Breast epithelium (tissue), 3 donors: ENCODE data around the gene SLC22A3.

Experiments
- POLR2A ChIP-seq: fragments of 450-650 bp; IDR thresholded peaks from one replicate; pipeline ENCODE4 v1.6.1; 2016; ENCODE audit warnings: antibody characterized with exemption, mild to moderate bottlenecking, moderate library complexity
- POLR2AphosphoS5 ChIP-seq, 3 donors: sonication (generic); formaldehyde crosslinking; IDR thresholded peaks; one replicate each; pipeline ENCODE4 v1.6.1; 2017; ENCODE audit warnings: antibody characterized with exemption in 3 of 3
- TF ChIP-seq, protein P1 (sequence below), 3 donors: fragments of 450-650 bp; IDR thresholded peaks; one replicate each; pipeline ENCODE4 v1.5.1; 2016 to 2017; ENCODE audit warnings: antibody characterized with exemption in 3 of 3, mild to moderate bottlenecking in 3 of 3, moderate library complexity in 3 of 3

DNA sequence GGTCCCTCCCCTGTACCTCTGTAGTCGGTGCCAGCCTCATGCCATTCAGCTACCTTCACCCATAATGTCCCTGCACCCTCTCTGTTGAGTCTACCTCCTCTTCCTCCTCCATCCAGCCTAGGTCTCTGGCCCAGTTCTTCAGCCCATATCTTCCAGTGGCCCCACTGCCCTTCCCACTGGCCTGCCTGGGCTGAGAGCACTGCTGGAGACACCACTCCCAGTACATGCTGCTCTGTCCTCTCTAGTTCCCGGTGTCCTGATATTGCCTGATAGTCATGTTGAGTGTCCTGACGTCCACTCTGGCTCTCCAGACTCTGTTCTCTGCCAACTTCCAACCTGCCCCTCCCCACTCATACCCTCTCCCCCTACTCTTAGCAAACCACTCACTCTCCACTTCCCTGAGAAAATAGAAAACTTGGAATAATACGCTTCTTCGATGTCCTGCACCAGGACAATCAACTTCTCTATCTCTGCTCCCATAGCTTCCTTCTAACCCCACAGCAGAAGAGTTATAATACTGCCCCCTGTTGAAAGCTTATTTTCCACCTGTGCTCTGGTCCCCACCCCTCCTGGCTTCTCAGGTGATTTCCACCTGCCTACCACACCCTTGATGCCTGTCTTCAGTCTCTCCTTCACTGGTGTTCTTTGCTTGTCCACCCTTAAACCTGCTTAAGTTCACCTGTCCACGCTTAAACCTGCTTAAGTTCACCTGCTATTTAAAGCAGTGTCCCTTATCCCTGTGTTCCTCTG, 19.8 kb downstream of the SLC22A3 start:
- TF ChIP-seq, protein P1, sequence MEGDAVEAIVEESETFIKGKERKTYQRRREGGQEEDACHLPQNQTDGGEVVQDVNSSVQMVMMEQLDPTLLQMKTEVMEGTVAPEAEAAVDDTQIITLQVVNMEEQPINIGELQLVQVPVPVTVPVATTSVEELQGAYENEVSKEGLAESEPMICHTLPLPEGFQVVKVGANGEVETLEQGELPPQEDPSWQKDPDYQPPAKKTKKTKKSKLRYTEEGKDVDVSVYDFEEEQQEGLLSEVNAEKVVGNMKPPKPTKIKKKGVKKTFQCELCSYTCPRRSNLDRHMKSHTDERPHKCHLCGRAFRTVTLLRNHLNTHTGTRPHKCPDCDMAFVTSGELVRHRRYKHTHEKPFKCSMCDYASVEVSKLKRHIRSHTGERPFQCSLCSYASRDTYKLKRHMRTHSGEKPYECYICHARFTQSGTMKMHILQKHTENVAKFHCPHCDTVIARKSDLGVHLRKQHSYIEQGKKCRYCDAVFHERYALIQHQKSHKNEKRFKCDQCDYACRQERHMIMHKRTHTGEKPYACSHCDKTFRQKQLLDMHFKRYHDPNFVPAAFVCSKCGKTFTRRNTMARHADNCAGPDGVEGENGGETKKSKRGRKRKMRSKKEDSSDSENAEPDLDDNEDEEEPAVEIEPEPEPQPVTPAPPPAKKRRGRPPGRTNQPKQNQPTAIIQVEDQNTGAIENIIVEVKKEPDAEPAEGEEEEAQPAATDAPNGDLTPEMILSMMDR (IDR thresholded peaks at IDR 0.05) = no peak
- TF ChIP-seq POLR2A (no peak), POLR2AphosphoS5 (IDR thresholded peaks at IDR 0.05) (no peak)
